ENCODE data around the gene CETN2. TPM values are rescaled to one million over a fixed set of nuclear protein-coding genes. Genes with fewer than 3 reads are reported as not detected.

CETN2 gene
- total RNA-seq, 4 donors from 2014 or later = 8.9 to 24.1 (median 18.7) TPM

GRCh38 chrX:152817078-152817764, 13.3 kb downstream of the CETN2 start:
- Histone ChIP-seq H3K4me3 (no peak overlapping the region), H3K36me3 (no peaks in the 10 kb centered on the region), H3K9me3 (no peaks in the 10 kb centered on the region), H3K4me1 (no peaks in the 10 kb centered on the region), H3K27ac (no peak overlapping the region), H3K27me3 (no peaks in the 10 kb centered on the region)
- TF ChIP-seq CTCF (IDR thresholded peaks at IDR 0.05) (no peak), POLR2AphosphoS5 (IDR thresholded peaks at IDR 0.05) (no peak), POLR2A (IDR thresholded peaks at IDR 0.05) (no peak), EP300 (IDR thresholded peaks at IDR 0.05) (no peak)
- DNase-seq (ENCODE audit: low spot score in 2 of 2) = no peak
- 29% methylated on average over 6 of the region's 6 CpGs for WGBS

- DNase-seq (ENCODE audit: low spot score in 2 of 2) = no peak
- no peaks in the 10 kb centered on the region for H3K9me3 ChIP-seq
- no peak for TF ChIP-seq POLR2AphosphoS5 (IDR thresholded peaks at IDR 0.05)
- TF ChIP-seq POLR2A (IDR thresholded peaks at IDR 0.05) = no peak
- TF ChIP-seq CTCF (IDR thresholded peaks at IDR 0.05) = no peak
- no peak for TF ChIP-seq EP300 (IDR thresholded peaks at IDR 0.05)
- H3K4me1 ChIP-seq = no peaks in the 10 kb centered on the region
- H3K4me3 ChIP-seq = no peak overlapping the region
- H3K27me3 ChIP-seq = no peaks in the 10 kb centered on the region
- no peaks in the 10 kb centered on the region for H3K36me3 ChIP-seq
- no peak overlapping the region for H3K27ac ChIP-seq
- 62% methylated on average over 5 of the region's 5 CpGs for WGBS
Measured at GRCh38 chrX:152814048-152814447, 16.5 kb downstream of the CETN2 start.

GRCh38 chrX:152813206-152813605, 17.4 kb downstream of the CETN2 start:
- TF ChIP-seq EP300 (IDR thresholded peaks at IDR 0.05) (no peak), CTCF (IDR thresholded peaks at IDR 0.05) (no peak), POLR2A (IDR thresholded peaks at IDR 0.05) (no peak), POLR2AphosphoS5 (IDR thresholded peaks at IDR 0.05) (no peak)
- H3K4me3 ChIP-seq = no peak overlapping the region
- DNase-seq (ENCODE audit: low spot score in 2 of 2) = no peak
- no peaks in the 10 kb centered on the region for H3K4me1 ChIP-seq
- H3K27ac ChIP-seq = no peak overlapping the region
- no peaks in the 10 kb centered on the region for H3K27me3 ChIP-seq
- no peaks in the 10 kb centered on the region for H3K36me3 ChIP-seq
- WGBS = 52% methylated on average over 5 of the region's 5 CpGs
- no peaks in the 10 kb centered on the region for H3K9me3 ChIP-seq

DNA sequence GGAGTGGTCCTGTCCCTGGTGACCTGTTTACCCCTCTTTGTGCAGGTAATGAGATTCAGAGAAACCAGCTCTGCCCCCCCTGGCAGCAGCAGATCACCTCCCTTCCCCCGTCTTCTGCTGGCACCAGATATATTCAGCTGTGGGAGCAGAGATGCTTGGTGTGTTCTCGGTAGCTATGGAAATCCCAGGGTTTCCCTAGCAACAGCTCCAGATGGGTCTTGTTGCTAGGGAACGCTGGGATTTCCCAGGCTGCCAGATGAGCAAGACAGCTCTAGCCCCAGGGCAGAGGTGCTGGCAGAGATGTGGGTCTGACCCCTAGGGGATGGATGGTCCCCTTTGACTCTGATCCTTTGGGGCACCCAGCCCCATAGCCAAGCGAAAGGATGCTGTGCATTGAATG, 20.2 kb downstream of the CETN2 start:
- Histone ChIP-seq H3K9me3 (no peaks in the 10 kb centered on the region), H3K27ac (no peak overlapping the region), H3K36me3 (no peaks in the 10 kb centered on the region), H3K4me3 (no peak overlapping the region), H3K27me3 (no peaks in the 10 kb centered on the region), H3K4me1 (no peaks in the 10 kb centered on the region)
- 47% methylated on average over 4 of the region's 4 CpGs for WGBS
- TF ChIP-seq POLR2AphosphoS5 (IDR thresholded peaks at IDR 0.05) = no peak
- TF ChIP-seq POLR2A (IDR thresholded peaks at IDR 0.05) = no peak
- no peak for TF ChIP-seq CTCF (IDR thresholded peaks at IDR 0.05)
- no peak for TF ChIP-seq EP300 (IDR thresholded peaks at IDR 0.05)
- no peak for DNase-seq (ENCODE audit: low spot score in 2 of 2)

- Histone ChIP-seq H3K4me3 (no peak overlapping the region), H3K27ac (no peak overlapping the region), H3K9me3 (no peaks in the 10 kb centered on the region), H3K4me1 (no peaks in the 10 kb centered on the region), H3K36me3 (no peaks in the 10 kb centered on the region), H3K27me3 (no peaks in the 10 kb centered on the region)
- DNase-seq (ENCODE audit: low spot score in 2 of 2) = no peak
- WGBS = 74% methylated on average over 4 of the region's 4 CpGs
- no peak for TF ChIP-seq POLR2AphosphoS5 (IDR thresholded peaks at IDR 0.05)
- TF ChIP-seq EP300 (IDR thresholded peaks at IDR 0.05) = no peak
- no peak for TF ChIP-seq POLR2A (IDR thresholded peaks at IDR 0.05)
- TF ChIP-seq CTCF (IDR thresholded peaks at IDR 0.05) = no peak
Measured at GRCh38 chrX:152806035-152806434, 24.5 kb downstream of the CETN2 start.
